22Rv1 (cell line): ENCODE measurements around the gene MALL.
"Not testable (repeated sequence)": the region's sequence is repeated elsewhere in the genome, so short reads cannot be mapped to it uniquely, and the experiment has no call there.

Experiments
- H3K27ac ChIP-seq: fragments of 450-650 bp; 2 replicates; pipeline ENCODE4 v1.5.1; 2017
- CTCF ChIP-seq: fragments of 450-650 bp; IDR thresholded peaks from 2 replicates; pipeline ENCODE4 v1.5.1; 2017; ENCODE audit warnings: mild to moderate bottlenecking
- ZFX ChIP-seq: fragments of 450-650 bp; IDR thresholded peaks from 2 replicates; pipeline ENCODE4 v1.6.1; 2017; ENCODE audit warnings: antibody characterized with exemption, borderline replicate concordance

Gene MALL

GRCh38 chr2:110116033-110116710 lies 550 bp upstream of the MALL start:
- TF ChIP-seq ZFX (no peak), CTCF (peak; percentile 56)

DNA sequence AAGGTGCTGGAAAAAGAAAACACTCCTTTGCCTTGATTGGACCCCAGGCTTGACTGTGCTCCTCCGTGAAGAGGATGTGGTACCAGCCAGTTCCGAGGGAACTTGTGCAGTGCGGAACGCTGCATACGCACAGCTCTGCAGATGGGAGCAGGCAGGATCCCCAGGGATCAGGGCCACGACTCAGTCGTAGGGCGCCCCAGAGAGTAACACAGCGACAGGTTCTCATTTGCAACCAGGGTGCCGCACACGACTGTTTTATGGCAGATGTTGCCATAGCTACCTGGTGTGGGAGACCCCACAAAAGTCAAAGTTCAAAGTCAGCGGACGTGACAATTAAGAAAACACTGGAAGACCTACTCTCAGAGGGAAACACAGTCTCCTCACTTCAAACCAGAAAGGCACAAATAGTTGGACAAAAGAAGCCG lies 779 bp downstream of the MALL start:
- TF ChIP-seq CTCF (no peak), ZFX (no peak)
- H3K27ac ChIP-seq = no peak overlapping the region

More at GRCh38 chr2:110116033-110116710, 550 bp upstream of the MALL start:
- H3K27ac ChIP-seq = no peak overlapping the region

DNA sequence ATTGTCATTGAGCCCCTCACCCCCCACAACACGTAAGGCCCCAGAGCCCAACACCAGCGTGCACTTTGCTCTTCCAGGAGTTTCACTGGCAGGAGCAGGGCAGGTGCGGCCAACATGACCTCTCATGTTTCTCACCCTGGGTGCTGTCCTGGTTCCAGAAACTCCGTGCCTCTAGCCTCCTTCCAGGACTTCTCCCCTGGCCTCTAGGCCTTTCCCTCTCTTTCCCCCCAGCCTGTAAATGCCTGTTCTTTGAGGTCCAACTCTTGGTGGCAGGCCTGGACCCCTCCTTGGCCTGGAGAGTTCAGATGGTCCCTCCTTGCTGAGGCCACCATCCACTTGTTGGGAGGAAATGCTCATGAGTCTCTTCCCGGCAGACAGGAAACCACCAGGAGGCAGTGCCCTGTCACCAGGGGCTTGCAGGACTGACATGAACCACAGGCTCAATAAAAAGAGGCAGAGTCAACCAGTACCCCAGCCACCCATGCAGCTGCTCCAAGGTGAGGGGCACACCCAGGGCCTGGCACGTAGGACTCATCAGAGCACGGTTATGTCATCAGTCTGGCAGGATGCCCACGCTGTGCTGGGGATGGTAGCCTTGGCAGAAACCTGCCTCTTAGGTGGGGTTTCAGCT lies 1.5 kb downstream of the MALL start:
- no peak for TF ChIP-seq ZFX
- TF ChIP-seq CTCF = peak; percentile 28

GRCh38 chr2:110108291-110108690 lies 7.3 kb downstream of the MALL start:
- H3K27ac ChIP-seq = not testable (repeated sequence)

More for the DNA sequence above, 1.5 kb downstream of the MALL start:
- H3K27ac ChIP-seq = no peak overlapping the region

DNA sequence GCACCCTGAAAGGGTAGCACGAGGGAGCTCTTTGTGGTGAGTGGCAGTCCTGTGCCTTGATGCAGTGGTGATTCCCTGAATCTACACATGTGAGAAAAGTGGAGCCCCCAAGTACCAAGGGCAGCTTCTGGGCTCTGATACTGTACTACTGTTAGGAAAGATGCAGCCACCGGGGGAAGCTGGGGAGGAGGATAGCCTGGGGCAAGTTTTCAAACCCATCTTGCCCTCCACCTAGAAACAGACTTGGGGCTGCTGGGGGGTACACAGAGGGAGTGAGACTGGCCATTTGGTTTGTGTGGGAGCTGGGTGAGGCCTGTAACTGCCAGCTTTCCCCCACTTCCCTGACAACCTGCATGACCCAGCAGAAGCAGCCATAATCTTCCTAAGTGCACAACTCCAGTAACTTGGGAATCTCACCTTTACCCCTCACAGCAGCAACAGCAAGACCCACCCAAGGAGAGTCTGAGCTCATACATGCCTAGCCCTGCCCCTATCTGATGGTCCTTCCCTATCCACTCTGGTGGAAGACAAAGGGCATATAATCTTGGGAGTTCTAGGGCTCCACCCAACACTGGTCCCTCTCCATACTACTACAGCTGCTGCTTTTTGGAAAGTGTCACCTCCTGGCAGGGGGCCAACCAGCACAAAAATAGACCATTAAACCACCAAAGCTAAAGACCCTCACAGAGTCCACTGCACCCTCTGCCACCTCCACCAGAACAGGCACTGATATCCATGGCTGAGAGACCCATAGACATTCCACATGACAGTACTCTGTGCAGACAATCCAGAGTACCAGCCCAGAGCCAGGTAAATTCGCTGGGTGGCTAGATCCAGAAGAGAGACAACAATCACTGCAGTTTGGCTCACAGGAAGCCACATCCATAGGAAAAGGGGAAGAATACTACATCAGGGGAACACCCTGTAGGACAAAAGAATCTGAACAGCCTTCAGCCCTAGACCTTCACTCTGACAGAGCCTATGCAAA lies 8.2 kb downstream of the MALL start:
- H3K27ac ChIP-seq = no peak overlapping the region
- TF ChIP-seq ZFX (no peak), CTCF (no peak)

GRCh38 chr2:110106642-110107041 lies 9.0 kb downstream of the MALL start:
- no peak overlapping the region for H3K27ac ChIP-seq
- TF ChIP-seq ZFX = no peak
- TF ChIP-seq CTCF = no peak

GRCh38 chr2:110105608-110106467 lies 9.8 kb downstream of the MALL start:
- TF ChIP-seq ZFX (no peak), CTCF (no peak)
- H3K27ac ChIP-seq = no peak overlapping the region
